Endothelial cell of umbilical vein (primary cell): Measurements from ENCODE around the gene GRPEL1.

Experiments used
- JUN ChIP-seq: IDR thresholded peaks from 2 replicates; pipeline ENCODE4 v1.6.1; 2011; ENCODE audit warnings: borderline replicate concordance, low read depth; ENCODE audit not compliant: insufficient read length, insufficient read depth
- POLR2A ChIP-seq: IDR thresholded peaks from 2 replicates; pipeline ENCODE4 v1.6.1; 2012; ENCODE audit warnings: low read depth, mild to moderate bottlenecking, control low read depth, low read length
- TF ChIP-seq, protein P1 (sequence below), 2 donors: IDR thresholded peaks; 1 replicate in 1 of 2; 2 replicates in 1 of 2; pipeline ENCODE4 v1.5.1; 2011; ENCODE audit warnings: low read length in 2 of 2, mild to moderate bottlenecking in 2 of 2, moderate library complexity in 2 of 2, control low read depth in 1 of 2, inconsistent platforms in 1 of 2, low read depth in 1 of 2; ENCODE audit not compliant: insufficient read depth in 1 of 2; ENCODE audit errors: extremely low read depth in 1 of 2

DNA sequence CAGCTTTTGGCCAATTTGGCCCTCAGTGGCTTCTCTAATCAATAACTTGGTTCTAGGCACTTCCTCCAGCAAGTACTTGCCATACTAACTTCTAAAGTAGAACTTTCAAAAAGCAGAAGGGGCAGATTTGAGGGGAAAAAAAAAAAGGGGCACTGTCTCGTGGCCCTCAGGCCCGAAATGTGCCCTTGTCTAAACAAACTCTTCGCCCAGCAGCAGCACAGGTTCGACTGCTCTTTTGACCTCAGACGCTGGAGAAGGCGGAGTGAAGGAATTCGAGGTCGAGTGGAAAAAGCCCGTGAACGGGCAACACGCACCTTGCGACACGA lies 775 bp downstream of the GRPEL1 start:
- TF ChIP-seq, protein P1, sequence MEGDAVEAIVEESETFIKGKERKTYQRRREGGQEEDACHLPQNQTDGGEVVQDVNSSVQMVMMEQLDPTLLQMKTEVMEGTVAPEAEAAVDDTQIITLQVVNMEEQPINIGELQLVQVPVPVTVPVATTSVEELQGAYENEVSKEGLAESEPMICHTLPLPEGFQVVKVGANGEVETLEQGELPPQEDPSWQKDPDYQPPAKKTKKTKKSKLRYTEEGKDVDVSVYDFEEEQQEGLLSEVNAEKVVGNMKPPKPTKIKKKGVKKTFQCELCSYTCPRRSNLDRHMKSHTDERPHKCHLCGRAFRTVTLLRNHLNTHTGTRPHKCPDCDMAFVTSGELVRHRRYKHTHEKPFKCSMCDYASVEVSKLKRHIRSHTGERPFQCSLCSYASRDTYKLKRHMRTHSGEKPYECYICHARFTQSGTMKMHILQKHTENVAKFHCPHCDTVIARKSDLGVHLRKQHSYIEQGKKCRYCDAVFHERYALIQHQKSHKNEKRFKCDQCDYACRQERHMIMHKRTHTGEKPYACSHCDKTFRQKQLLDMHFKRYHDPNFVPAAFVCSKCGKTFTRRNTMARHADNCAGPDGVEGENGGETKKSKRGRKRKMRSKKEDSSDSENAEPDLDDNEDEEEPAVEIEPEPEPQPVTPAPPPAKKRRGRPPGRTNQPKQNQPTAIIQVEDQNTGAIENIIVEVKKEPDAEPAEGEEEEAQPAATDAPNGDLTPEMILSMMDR (IDR thresholded peaks at IDR 0.05; ENCODE audit: extremely low read depth in 1 of 2, insufficient read depth in 1 of 2, low read depth in 1 of 2, low read length in 2 of 2) = no peak
- no peak for TF ChIP-seq JUN
- TF ChIP-seq POLR2A = no peak
